Tibial nerve (tissue), 3 donors: ENCODE data around the gene DEK.

ENCODE experiments used
- CTCF ChIP-seq, 5 experiments: fragments of 200-600 bp in 3 of 5; fragments of 450-650 bp in 2 of 5; sonication (generic) in 3 of 5; IDR thresholded peaks; one replicate each; pipeline ENCODE4 v1.5.1; 2016 to 2019; ENCODE audit warnings: antibody characterized with exemption in 5 of 5, mild to moderate bottlenecking in 3 of 5, moderate library complexity in 2 of 5
- POLR2A ChIP-seq, 2 donors: fragments of 450-650 bp; IDR thresholded peaks; one replicate each; pipeline ENCODE4 v1.6.1; 2017; ENCODE audit warnings: antibody characterized with exemption in 2 of 2, mild to moderate bottlenecking in 2 of 2, moderate library complexity in 2 of 2

GRCh38 chr6:18281564-18281963 is 17.2 kb upstream of the DEK start:
- TF ChIP-seq CTCF (IDR thresholded peaks at IDR 0.05), result no peak
- no peak for TF ChIP-seq POLR2A (IDR thresholded peaks at IDR 0.05)
